NCI-H1048 (cell line): ENCODE results near the gene CNTLN.
A peak's percentile ranks its signal among the peaks of the same experiment; 100 is the strongest.

Experiments
- DNase-seq: peaks from one replicate; lab custom pipeline; 2025; lab: John Stamatoyannopoulos, UW

The CNTLN gene, protein sequence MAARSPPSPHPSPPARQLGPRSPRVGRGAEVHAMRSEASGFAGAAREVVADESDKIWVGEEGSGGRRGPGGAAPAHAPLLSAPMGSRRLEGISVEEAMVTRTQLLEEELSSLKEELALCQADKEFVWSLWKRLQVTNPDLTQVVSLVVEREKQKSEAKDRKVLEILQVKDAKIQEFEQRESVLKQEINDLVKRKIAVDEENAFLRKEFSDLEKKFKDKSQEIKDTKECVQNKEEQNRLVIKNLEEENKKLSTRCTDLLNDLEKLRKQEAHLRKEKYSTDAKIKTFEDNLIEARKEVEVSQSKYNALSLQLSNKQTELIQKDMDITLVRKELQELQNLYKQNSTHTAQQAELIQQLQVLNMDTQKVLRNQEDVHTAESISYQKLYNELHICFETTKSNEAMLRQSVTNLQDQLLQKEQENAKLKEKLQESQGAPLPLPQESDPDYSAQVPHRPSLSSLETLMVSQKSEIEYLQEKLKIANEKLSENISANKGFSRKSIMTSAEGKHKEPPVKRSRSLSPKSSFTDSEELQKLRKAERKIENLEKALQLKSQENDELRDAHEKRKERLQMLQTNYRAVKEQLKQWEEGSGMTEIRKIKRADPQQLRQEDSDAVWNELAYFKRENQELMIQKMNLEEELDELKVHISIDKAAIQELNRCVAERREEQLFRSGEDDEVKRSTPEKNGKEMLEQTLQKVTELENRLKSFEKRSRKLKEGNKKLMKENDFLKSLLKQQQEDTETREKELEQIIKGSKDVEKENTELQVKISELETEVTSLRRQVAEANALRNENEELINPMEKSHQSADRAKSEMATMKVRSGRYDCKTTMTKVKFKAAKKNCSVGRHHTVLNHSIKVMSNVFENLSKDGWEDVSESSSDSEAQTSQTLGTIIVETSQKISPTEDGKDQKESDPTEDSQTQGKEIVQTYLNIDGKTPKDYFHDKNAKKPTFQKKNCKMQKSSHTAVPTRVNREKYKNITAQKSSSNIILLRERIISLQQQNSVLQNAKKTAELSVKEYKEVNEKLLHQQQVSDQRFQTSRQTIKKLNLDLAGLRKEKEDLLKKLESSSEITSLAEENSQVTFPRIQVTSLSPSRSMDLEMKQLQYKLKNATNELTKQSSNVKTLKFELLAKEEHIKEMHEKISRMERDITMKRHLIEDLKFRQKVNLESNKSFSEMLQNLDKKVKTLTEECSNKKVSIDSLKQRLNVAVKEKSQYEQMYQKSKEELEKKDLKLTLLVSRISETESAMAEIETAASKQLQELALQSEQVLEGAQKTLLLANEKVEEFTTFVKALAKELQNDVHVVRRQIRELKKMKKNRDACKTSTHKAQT (N-terminal part only)

DNA sequence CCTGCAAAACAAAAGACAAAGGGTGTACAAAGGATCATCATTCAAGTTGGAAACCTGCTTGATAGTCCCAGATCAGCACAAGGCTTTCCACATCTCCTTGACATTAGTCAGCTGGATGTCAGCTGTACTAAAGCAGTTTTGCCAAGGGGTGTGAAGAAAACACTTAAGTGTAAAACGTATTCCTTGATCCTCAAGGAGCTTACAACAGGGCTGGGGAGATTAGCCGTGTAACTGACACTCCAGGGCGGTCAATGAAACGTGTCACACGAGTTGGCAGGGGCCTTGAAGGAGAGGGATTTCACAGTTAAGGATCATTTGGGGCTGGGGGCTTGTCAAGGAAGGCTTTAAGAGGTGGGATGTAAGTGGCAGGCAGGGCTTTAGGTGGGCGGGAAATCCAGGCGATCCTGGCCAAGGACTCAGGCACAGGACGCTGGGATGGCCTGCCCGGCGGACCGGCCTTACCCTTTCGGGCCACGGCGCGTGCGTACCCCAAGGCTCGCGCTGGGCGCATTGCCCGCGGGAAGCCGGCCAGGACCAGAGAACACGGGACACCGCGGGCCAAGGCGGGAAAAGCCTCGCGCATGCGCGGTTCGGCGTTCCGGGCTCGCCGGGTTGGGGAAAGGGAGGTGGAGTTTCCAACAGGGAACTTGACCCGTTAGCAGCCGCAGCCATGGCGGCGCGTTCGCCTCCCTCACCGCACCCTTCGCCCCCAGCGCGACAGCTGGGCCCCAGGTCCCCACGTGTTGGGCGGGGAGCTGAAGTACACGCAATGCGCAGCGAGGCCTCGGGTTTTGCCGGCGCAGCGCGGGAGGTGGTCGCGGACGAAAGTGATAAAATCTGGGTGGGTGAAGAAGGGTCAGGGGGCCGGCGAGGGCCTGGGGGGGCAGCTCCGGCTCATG, at the start of gene CNTLN:
Gene CNTLN, plus strand, starts transcription at position 645 of the 899 bp plus-strand sequence. Its CDS starts 26 bp downstream, at position 671.
- DNase-seq = peak; percentile 82

DNA sequence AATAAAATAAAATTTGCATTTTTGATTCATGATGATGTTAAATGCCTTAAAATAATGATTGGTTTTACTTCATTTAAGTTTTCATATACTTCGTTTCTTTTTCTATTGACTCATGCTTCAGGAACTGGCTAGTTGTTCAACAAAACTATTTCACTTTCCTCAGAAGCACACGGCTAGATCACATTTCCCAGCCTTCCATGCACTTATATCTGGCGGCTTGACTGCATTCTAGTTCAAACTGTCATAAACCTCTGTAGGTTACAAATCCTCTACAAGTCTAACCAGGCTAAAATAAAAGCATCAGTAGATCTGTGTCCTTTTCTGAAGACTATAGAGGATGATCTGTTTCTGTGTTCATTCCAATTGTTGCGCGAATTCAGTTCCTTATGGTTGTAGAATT, 46.3 kb upstream of the CNTLN start:
- DNase-seq = no peak

DNA sequence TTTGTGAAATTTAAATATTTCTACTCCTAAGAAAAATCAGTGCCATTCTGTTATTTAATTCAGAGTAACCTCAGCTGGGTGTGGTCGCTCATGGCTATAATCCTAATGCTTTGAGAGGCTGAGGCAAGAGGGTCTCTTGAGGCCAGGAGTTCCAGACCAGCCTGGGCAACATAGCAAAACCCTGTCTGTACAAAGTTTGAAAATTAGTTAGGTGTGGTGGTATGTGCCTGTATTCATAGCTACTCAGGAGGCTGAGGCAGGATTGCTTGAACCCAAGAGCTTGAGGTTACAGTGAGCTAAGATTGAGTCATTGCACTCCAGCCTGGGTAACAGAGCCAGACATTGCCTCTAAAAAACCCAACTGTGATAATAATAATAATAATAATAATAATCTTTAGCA, 44.8 kb upstream of the CNTLN start:
- DNase-seq = no peak

DNA sequence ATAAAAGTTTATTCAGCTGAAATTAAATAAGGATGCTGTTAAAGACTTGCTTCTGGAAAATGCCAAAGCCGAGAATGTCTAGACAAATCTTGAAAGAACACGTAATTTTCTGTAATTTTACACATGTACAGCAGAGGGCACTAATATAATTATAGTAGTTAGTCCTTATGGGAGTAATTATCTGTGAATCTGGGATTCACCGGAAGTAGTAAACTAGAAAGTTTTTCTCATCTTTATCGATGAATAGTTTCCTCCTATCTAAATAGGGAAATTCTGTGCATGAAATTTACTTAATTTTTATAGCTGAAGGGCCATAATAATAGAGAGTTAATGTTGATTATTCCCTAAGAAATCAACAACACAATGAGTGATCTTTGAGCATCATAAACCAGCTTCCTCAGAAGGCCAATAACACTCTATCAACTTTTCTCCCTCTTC, 18.4 kb upstream of the CNTLN start:
- DNase-seq = no peak

DNA sequence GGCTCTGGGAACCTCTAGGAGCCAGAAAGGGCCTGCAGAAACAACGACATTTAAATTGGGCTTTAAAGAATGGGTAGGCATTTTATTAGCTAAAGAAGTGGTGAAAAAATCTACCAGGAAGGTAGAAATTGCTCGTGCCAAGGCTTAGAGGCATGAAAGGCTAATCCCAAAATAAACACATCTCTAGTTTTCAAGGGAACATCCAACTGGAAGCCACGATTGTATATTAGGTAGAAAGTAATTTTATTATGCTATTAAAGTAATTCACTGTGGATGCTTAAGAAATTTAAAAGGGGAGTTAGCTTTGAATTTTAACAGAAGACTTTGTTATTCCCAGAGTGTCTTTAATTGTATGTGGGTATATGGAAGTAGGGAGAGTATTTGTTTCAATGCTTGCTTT, 17.5 kb upstream of the CNTLN start:
- no peak for DNase-seq

DNA sequence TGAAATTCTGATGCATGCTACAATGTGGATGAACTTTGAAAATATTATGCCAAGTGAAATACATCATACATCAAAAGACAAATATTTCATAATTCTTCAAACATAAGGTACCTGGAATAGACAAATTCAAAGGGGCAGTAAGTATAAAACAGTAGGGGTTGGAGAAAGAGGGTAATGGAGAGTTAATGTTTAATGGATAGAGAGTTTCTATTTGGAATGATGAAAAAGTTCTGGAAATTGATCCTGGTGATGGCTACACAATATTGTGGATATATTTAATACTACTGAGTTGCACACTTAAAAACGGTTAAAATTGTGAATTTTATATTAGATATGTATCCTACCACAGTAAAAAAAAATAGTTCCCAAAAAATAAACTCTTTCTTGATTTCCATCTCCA, 14.6 kb upstream of the CNTLN start:
- DNase-seq = no peak

DNA sequence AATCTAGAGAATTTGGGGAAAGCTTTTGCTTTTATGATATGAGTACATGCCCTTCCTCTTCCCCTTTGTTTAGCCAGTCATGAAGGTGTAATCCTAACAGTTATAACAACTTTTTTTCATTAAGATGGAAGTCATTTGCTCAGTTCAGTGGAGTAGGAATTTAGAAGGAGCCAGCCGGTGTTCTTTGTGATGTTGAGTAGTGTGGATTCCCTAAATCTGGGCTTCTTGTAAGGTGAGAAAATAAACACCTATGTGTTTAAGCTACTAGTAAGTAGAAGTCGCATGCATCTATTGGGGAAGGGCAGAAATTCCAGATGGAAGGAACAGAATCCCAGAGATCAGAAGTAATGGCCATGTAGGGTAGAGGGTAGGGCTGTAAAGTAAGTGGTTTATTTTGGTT, 13.6 kb upstream of the CNTLN start:
- DNase-seq = no peak

DNA sequence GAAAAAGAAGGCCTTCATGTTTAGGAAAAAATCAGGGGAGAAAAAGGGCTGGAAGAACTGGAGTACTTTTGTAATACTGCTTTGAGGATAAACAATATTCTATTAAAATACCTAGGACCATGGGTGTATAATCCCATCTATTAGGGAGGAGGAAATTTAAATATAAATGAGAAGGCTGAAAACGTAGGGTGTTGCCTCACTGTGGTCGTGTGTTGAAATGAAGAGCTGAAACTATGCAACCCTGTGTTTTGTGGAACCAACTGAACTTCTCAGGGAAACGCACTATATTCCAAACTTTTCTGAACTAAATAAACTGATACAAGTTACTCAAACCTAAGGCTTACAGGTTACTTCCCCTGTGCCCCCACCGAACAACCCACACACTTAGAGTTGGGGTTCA, 4.5 kb upstream of the CNTLN start:
- no peak for DNase-seq

DNA sequence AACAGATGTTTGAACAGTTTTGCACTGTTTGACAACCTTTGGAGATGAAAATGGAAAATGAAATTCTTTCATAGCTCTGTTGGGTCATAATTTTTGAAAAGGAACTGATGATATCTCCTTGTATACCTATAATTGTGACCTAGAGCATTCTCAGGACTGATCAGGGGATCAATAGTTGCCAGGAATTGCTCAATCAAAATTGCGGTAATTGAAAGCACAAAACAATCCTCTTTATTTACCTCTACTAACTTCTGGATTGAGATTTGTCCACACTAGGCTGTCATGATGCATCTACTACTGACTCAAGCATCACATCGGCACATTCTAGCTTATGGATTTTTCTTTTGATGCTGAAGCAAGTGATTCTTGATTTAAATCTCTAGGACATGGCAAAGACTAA, 4.1 kb upstream of the CNTLN start:
- no peak for DNase-seq

DNA sequence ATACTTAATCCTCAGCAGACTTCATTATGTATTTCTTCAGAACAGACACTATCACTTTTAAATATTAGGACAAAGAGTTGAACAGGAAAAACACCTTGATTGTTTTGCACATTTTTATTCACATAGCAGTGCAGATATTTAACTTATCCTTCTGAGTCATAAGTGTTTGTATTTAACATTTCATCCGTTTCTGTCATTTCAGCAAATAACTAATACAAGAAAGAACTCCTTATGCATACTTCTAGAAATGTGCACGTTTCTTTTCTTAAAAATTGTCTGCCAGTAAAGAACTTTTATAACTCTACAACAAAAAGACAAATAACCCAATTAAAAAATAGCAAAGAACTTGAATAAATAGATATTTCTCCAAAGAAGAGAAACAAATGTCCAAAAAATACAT, 3.3 kb upstream of the CNTLN start:
- DNase-seq = no peak

DNA sequence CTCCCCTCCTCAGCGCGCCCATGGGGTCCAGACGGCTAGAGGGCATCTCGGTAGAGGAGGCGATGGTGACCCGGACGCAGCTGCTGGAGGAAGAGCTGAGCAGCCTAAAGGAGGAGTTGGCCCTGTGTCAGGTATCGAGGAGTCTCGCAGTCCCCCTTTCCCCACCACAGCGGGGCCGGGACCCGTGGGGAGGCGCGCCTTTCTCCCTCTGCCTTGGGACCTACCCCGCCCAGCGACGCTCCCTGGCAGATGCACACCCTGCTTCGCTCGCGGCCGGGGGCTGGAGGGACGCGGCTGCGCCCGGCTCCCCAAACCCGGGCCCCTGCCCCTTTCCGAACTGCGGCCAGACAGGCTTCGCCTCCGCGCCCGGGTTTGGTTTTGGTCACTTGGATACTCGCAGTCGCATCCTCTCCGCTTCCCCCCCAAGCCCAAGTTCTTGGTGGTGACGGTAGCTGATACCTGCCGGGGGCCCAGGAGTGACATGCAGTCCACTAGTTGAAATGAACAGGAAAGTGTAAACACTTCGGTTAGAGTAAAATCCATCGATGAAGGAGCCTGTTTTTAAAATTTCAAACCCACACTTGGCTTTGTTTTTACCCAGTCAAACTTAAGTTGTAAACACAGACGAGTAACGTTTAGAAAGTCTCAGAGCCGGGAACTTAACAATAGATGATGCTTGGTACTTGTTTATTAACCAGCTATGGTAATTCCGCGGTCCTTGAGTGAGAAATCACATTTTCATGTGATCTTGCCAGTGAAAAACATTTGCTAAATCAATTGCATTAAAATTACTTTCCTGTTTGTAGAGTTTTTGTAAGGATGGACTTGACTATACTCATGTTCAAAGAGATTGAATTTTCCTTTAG, 688 bp downstream of the CNTLN start:
- no peak for DNase-seq

DNA sequence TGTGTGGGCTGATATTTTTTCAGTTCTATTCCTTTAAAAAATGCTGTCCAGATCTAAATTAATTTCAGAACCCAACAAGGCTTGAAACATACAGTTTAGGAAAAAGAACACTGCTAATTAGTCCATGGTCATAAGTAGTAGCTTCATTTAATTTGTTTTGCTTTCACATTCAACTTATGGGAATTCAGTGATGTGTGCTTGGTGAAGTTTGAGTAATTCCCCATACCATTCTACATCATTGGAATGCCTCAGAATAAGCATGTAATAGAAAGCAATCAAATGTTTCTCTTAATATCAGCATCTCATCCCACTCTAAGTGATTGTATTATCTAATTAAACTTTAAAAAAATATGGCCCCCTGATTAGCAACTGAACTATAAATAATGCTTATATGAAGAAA, 2.7 kb downstream of the CNTLN start:
- DNase-seq = no peak

DNA sequence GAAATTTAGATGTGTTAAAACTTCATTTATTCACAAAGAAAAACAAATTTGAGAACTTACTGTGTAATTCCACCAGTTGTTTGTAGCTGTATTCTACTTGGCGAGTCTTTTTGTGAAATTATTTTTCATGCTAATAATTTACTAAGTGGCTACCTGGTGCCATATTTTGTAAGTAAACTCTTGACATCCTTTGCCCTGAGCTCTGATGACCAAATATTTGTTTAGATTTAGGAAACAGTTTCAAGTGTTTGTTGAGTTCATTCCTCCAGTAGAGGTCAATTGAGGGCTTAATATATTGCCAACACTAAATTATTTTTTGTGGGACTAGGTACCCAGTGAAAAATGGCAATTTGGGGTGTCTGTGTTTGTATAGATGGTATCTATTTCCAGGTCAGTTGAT, 3.7 kb downstream of the CNTLN start:
- DNase-seq = no peak

DNA sequence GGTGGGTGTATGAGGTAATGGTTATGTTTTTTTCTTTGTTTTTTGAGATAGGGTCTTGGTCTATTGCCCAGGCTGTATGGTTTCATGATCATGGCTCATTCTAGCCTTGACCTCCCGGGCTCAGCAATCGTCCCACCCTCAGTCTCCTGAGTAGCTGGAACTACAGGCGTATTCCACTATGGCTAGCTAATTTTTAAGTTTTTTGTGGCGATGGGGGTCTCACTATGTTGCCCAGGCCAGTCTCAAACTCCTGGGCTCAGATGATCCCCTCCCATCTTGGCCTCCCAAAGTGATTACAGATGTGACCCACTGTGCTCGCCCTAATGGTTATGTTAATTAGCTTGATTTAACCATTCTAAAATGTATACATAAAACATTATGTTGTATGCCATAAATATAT, 5.6 kb downstream of the CNTLN start:
- DNase-seq = no peak

DNA sequence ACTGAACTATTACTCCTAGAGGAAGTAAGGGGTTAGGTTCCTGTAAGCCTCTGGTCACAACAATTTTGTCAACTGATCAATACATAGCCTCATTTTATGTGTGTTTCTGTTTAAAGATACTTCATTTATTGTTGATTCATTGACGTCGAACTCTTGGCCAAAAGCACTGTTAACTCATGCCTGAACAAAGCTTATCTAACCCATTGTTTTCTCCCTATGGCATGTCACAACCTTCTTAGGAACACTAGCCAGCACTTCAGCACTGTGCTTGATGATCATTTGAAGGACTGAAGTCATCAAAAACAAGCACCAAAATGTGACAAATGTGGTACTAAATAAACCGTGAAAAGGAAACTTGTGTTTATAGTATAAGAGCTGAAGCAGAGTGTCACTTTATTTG, 13.5 kb downstream of the CNTLN start:
- no peak for DNase-seq

DNA sequence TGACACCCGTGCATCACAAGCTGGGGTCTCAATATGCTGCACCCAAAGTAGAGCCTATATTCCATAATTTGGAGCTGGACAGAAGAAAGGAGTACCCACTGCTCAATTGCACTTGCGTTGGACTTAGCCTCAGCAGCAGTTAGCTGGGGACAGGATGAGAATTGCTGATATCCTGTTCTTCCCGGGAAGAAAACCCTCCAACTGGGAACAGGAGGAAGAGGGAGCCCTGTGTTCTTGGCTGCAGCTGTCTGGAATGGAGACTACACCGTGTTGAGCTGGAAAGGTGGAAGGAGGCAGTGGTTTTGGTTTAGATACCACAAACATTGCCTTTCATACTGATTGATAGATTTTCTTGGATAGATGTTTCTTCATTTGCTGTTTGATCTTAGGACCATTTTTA, 24.6 kb downstream of the CNTLN start:
- no peak for DNase-seq

DNA sequence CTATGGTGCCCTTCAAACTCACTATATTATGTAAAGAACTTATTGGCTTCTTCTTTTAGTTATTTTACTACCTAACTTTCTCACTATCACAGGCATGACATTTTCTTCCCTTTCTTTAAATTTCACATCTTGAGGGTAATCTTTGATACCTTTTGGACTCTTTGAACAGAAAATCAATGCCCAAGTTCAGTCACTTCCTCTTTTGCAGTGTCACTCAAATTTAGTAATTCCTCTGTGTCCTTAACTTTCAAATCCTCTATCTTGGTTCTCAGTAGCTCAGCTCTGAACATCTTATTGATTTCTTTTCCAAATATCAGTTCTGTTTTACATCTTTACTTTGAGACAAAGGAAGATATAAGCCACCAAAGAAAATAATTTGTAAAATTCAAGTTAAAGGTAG, 25.5 kb downstream of the CNTLN start:
- no peak for DNase-seq

DNA sequence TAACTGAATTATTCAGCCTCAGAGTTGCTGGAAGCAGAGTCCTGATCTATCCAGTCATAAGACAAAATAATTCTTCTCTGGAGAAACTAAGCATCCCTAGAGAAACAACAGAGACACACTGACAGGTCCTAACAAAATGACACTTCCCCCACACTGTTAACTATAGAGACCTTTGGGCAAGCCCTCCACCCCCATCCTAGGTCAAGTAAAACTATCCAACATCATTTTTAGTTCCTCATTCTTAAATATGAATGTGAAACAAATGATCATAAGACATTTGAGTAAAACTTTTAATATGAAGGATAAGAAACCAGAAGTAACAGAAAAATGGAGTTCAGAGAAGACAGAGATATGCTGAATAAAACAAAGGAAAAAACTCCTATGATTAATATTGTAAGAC, 30.9 kb downstream of the CNTLN start:
- no peak for DNase-seq

DNA sequence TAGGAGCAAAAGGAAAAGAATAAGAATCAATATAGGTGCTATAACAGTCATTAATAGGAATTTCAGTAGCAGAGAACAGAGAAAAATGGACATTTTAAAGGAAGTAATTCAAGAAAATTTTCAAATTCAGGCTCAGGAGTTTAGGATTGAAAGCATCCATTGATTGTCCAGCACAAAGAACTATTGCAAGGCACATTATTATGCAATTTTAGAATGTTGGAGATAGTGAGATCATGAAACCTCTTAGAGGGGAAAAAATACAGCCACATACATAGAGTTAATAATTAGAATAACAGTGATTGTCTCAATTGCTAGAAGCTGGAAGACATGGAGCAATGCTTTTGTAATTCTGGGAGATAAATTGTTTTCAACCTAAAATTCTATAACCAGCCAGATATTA, 31.5 kb downstream of the CNTLN start:
- no peak for DNase-seq
